Measurements from ENCODE around the gene CGB3.
"Not testable (repeated sequence)": the region's sequence is repeated elsewhere in the genome, so short reads cannot be mapped to it uniquely, and the experiment has no call there.

The CGB3 gene

DNA sequence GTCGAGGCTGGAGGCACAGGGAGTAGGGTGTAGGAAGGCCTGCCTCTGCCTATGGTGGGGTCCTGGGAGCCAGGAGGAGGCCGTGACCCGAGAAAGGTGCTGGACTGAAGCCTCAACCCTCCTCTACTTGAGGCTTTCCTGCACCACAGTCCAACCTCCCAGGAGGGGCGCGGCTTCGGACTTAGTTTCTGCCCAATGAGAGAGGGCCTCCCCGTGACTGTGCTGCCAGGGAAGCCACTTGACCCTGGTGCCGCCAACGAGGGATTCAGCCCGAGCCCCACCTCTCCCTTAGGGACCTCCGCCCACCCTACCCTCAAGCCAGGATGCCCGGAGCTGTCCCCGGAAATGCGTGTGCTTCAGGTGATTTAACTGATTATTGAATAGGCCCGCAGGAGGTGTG lies at the start of gene CGB3:
CGB3 (minus strand) TSS at position 101 of the 400 bp plus-strand sequence. CDS start 362 bp downstream, outside the sequence.
- not testable (repeated sequence) for H3K36me3 ChIP-seq; H3K9me3 ChIP-seq; H3K27ac ChIP-seq; H3K4me1 ChIP-seq (ENCODE audit: control insufficient read depth in 1 of 2, insufficient read depth in 1 of 2, low read depth in 1 of 2, low read length in 1 of 2); H3K4me3 ChIP-seq (ENCODE audit: low read depth in 1 of 2, low read length in 1 of 2)
- H3K27me3 ChIP-seq = peaks cover 34% of the 10 kb centered on the region

DNA sequence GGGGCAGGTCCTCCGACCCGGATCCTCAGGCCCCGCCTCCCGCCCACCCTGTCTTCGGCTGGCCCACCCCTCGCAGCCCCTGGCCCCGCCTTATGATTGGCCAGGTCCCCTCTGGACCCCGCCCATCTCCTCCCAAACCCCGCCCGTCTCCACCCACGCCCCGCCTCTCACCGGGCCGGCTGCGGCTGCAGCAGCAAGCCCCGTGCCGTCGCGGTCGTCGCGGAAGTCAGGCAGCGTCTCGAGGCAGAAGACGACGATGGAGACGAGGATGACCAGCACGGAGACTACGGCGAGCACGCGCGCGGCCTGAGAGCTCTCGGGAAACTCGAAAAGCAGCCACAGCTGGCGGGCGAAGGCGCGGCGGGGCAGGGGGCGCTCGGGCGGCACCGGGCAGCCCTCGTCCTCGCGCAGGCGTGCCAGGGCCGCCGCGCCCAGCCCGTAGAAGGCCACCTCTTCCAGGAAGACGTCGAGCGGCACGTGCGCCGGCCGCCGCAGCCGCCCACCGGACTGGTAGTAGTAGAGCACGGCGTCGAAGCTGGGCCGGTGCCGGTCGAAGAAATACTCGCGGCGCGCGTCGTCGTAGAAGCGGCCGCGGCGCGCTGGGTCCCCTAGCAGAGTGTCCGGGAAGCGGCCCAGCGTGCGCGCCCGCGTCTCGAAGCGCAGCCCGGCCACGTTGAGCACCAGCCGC lies 47.9 kb upstream of the CGB3 start:
- peaks cover 82% of the 10 kb centered on the region for H3K27me3 ChIP-seq
- no peaks in the 10 kb centered on the region for H3K9me3 ChIP-seq
- H3K4me3 ChIP-seq (ENCODE audit: low read depth in 1 of 2, low read length in 1 of 2) = no peak overlapping the region
- no peaks in the 10 kb centered on the region for H3K4me1 ChIP-seq (ENCODE audit: control insufficient read depth in 1 of 2, insufficient read depth in 1 of 2, low read depth in 1 of 2, low read length in 1 of 2)
- H3K36me3 ChIP-seq = no peaks in the 10 kb centered on the region
- H3K27ac ChIP-seq = no peak overlapping the region
- TF ChIP-seq, protein P1, sequence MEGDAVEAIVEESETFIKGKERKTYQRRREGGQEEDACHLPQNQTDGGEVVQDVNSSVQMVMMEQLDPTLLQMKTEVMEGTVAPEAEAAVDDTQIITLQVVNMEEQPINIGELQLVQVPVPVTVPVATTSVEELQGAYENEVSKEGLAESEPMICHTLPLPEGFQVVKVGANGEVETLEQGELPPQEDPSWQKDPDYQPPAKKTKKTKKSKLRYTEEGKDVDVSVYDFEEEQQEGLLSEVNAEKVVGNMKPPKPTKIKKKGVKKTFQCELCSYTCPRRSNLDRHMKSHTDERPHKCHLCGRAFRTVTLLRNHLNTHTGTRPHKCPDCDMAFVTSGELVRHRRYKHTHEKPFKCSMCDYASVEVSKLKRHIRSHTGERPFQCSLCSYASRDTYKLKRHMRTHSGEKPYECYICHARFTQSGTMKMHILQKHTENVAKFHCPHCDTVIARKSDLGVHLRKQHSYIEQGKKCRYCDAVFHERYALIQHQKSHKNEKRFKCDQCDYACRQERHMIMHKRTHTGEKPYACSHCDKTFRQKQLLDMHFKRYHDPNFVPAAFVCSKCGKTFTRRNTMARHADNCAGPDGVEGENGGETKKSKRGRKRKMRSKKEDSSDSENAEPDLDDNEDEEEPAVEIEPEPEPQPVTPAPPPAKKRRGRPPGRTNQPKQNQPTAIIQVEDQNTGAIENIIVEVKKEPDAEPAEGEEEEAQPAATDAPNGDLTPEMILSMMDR (IDR thresholded peaks at IDR 0.05) = no peak

- TF ChIP-seq, protein P1 (IDR thresholded peaks at IDR 0.05) = no peak
- Histone ChIP-seq H3K9me3 (no peaks in the 10 kb centered on the region), H3K36me3 (no peaks in the 10 kb centered on the region), H3K4me1 (ENCODE audit: control insufficient read depth in 1 of 2, insufficient read depth in 1 of 2, low read depth in 1 of 2, low read length in 1 of 2) (no peaks in the 10 kb centered on the region), H3K27ac (no peak overlapping the region), H3K4me3 (ENCODE audit: low read depth in 1 of 2, low read length in 1 of 2) (no peak overlapping the region), H3K27me3 (peaks cover 98% of the 10 kb centered on the region)
These were observed 46.3 kb upstream of the CGB3 start for GRCh38 chr19:49070416-49070815.

- TF ChIP-seq, protein P1 (IDR thresholded peaks at IDR 0.05) = no peak
- no peaks in the 10 kb centered on the region for H3K36me3 ChIP-seq
- peaks cover 100% of the 10 kb centered on the region for H3K27me3 ChIP-seq
- H3K4me3 ChIP-seq (ENCODE audit: low read depth in 1 of 2, low read length in 1 of 2) = no peak overlapping the region
- no peaks in the 10 kb centered on the region for H3K9me3 ChIP-seq
- H3K4me1 ChIP-seq (ENCODE audit: control insufficient read depth in 1 of 2, insufficient read depth in 1 of 2, low read depth in 1 of 2, low read length in 1 of 2) = no peaks in the 10 kb centered on the region
- no peak overlapping the region for H3K27ac ChIP-seq
These were observed 44.9 kb upstream of the CGB3 start for GRCh38 chr19:49069026-49069425.

DNA sequence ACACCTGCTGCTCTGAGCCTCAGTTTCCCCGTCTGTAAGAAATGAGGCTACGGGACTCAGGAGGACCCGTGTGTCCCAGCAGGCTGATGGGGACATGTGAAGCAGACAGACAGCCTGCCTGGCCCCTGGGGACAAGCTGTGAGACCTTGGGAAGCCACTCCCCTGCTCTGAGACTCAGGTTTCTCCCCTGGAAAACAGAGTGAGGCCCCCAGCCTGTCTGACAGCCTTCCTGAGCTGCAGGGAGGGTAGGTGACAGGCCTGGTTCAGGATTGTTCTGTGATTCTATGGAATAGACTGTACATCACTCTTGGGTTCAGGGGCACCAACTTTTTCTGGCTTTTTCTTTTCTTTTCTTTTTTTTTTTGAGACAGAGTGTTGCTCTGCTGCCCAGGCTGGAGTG lies 43.4 kb upstream of the CGB3 start:
- H3K4me1 ChIP-seq (ENCODE audit: control insufficient read depth in 1 of 2, insufficient read depth in 1 of 2, low read depth in 1 of 2, low read length in 1 of 2) = no peaks in the 10 kb centered on the region
- TF ChIP-seq, protein P1 (IDR thresholded peaks at IDR 0.05) = no peak
- no peak overlapping the region for H3K4me3 ChIP-seq (ENCODE audit: low read depth in 1 of 2, low read length in 1 of 2)
- no peaks in the 10 kb centered on the region for H3K36me3 ChIP-seq
- peaks cover 100% of the 10 kb centered on the region for H3K27me3 ChIP-seq
- H3K27ac ChIP-seq = no peak overlapping the region
- no peaks in the 10 kb centered on the region for H3K9me3 ChIP-seq

DNA sequence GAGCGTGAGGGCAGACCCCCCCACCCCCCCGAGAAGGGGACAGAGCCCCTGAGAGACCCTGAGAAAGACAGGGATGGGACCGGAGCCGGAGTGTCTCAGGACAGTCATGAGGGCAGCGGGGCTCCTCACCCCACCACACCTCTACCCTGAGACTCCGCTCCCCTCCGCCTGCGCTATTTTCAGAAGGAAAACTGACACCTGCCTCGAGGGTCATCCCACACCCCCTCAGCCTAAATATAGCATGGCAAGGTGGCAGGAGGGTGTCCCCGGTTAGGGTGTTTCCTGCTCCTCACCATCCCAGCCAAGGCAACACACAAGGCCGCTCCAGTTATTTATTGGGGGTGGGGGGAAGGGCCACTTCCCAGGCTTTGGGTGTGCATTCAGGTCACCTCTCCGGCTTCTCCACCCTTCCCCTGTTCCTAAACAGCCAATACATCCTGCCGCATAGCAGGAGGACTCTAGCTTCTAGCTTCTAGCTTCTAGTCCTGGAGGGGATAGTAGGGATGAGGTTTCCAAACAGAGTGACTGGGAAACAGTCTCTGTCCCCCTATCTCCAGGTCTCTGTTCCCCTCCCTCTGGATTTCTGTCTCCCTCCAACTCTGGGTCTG lies 41.9 kb upstream of the CGB3 start:
- Histone ChIP-seq H3K4me1 (ENCODE audit: control insufficient read depth in 1 of 2, insufficient read depth in 1 of 2, low read depth in 1 of 2, low read length in 1 of 2) (no peaks in the 10 kb centered on the region), H3K4me3 (ENCODE audit: low read depth in 1 of 2, low read length in 1 of 2) (no peak overlapping the region), H3K27me3 (peaks cover 100% of the 10 kb centered on the region), H3K27ac (no peak overlapping the region), H3K36me3 (no peaks in the 10 kb centered on the region), H3K9me3 (no peaks in the 10 kb centered on the region)
- TF ChIP-seq, protein P1 (IDR thresholded peaks at IDR 0.05) = no peak

Data from neutrophil (primary cell).